ENCODE results near the gene PRELID3B.
A peak's percentile ranks its signal among the peaks of the same experiment; 100 is the strongest.

The PRELID3B gene

DNA sequence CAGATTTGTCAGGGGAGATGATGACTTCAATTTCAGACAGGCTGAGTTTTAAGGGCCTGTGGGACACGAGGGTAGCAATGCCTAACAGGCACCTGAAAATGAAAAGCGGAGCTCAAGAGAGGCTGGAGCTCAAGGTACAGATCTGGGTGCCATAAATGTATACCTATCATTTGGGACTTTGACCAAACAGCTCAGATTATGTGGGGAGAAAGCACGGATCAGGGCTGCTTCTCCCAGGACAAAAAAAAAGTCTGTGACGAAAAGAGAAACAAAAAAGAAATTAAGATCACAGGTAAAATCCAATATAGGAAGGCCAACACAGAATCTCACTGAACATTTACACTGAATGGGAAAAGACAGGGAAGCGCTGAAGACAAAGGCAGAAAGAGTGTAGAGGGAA lies 1.9 kb downstream of the PRELID3B start:
- Histone ChIP-seq H4K20me1 (ENCODE audit: insufficient read depth, low read length) (peaks cover 34% of the 10 kb centered on the region), H3K36me3 (replicated peaks; ENCODE audit: low read depth, low read length) (peaks cover 49% of the 10 kb centered on the region), H3K9me3 (ENCODE audit: insufficient read depth, low read length) (no peaks in the 10 kb centered on the region), H3K4me1 (ENCODE audit: low read length) (peaks cover 34% of the 10 kb centered on the region), H3K4me2 (ENCODE audit: low read length) (peak overlapping the region; percentile 81), H3K27ac (ENCODE audit: low read length) (no peak overlapping the region), H2AFZ (ENCODE audit: low read depth, low read length) (no peak overlapping the region), H3K9ac (ENCODE audit: low read length) (no peak overlapping the region), H3K27me3 (ENCODE audit: low read depth, low read length) (no peaks in the 10 kb centered on the region), H3K4me3 (ENCODE audit: low read length) (peak overlapping the region; percentile 83; the same call in 1 of the 2 replicates), H3K79me2 (ENCODE audit: low read length) (peaks cover 66% of the 10 kb centered on the region)
- TF ChIP-seq EZH2phosphoT487 (IDR thresholded peaks at IDR 0.05; ENCODE audit: low read depth) (no peak), CTCF (IDR thresholded peaks at IDR 0.05; ENCODE audit: low read depth, low read length) (no peak)

- Histone ChIP-seq H3K4me3 (ENCODE audit: low read length) (no peak overlapping the region), H3K79me2 (ENCODE audit: low read length) (peaks cover 66% of the 10 kb centered on the region), H3K4me1 (ENCODE audit: low read length) (peaks cover 34% of the 10 kb centered on the region), H2AFZ (ENCODE audit: low read depth, low read length) (no peak overlapping the region), H4K20me1 (ENCODE audit: insufficient read depth, low read length) (peaks cover 34% of the 10 kb centered on the region), H3K36me3 (replicated peaks; ENCODE audit: low read depth, low read length) (peaks cover 58% of the 10 kb centered on the region), H3K27ac (ENCODE audit: low read length) (no peak overlapping the region), H3K9ac (ENCODE audit: low read length) (no peak overlapping the region), H3K9me3 (ENCODE audit: insufficient read depth, low read length) (no peaks in the 10 kb centered on the region), H3K4me2 (ENCODE audit: low read length) (no peak overlapping the region), H3K27me3 (ENCODE audit: low read depth, low read length) (no peaks in the 10 kb centered on the region)
- TF ChIP-seq CTCF (IDR thresholded peaks at IDR 0.05; ENCODE audit: low read depth, low read length): no peak
- no peak for TF ChIP-seq EZH2phosphoT487 (IDR thresholded peaks at IDR 0.05; ENCODE audit: low read depth)
Observed at GRCh38 chr20:59039233-59039632, 3.4 kb downstream of the PRELID3B start.

- Histone ChIP-seq H3K4me1 (ENCODE audit: low read length) (peaks cover 37% of the 10 kb centered on the region), H3K79me2 (ENCODE audit: low read length) (peaks cover 65% of the 10 kb centered on the region), H3K27me3 (ENCODE audit: low read depth, low read length) (no peaks in the 10 kb centered on the region), H3K36me3 (replicated peaks; ENCODE audit: low read depth, low read length) (peaks cover 65% of the 10 kb centered on the region), H3K9ac (ENCODE audit: low read length) (no peak overlapping the region), H3K4me2 (ENCODE audit: low read length) (no peak overlapping the region), H2AFZ (ENCODE audit: low read depth, low read length) (no peak overlapping the region), H3K27ac (ENCODE audit: low read length) (no peak overlapping the region), H3K4me3 (ENCODE audit: low read length) (no peak overlapping the region), H3K9me3 (ENCODE audit: insufficient read depth, low read length) (no peaks in the 10 kb centered on the region), H4K20me1 (ENCODE audit: insufficient read depth, low read length) (peaks cover 34% of the 10 kb centered on the region)
- TF ChIP-seq EZH2phosphoT487 (IDR thresholded peaks at IDR 0.05; ENCODE audit: low read depth): no peak
- no peak for TF ChIP-seq CTCF (IDR thresholded peaks at IDR 0.05; ENCODE audit: low read depth, low read length)
Observed at GRCh38 chr20:59037386-59037785, 5.2 kb downstream of the PRELID3B start.

DNA sequence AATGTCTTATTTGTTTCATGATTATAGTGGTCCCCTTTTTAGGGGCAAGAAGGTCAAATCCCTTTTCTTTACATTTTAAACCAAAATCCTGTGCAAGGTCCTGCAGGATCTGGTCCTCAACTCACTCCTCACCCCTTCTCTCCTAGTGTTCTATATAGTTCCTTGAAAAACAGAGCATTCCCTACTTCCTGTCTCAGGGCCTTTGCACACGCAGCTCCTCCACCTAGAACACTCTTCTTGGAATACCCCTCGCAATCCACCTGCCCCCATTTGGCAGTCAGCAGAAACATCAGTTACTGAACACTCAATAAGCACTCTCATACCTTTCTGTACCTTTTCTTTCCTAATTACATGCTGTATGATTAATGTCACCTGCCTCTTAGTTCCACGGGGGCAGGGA lies 7.2 kb downstream of the PRELID3B start:
- Histone ChIP-seq H3K4me3 (ENCODE audit: low read length) (no peak overlapping the region), H3K9ac (ENCODE audit: low read length) (no peak overlapping the region), H3K36me3 (replicated peaks; ENCODE audit: low read depth, low read length) (peaks cover 61% of the 10 kb centered on the region), H3K79me2 (ENCODE audit: low read length) (peaks cover 63% of the 10 kb centered on the region), H2AFZ (ENCODE audit: low read depth, low read length) (no peak overlapping the region), H3K27ac (ENCODE audit: low read length) (no peak overlapping the region), H3K27me3 (ENCODE audit: low read depth, low read length) (no peaks in the 10 kb centered on the region), H3K9me3 (ENCODE audit: insufficient read depth, low read length) (no peaks in the 10 kb centered on the region), H4K20me1 (ENCODE audit: insufficient read depth, low read length) (peaks cover 30% of the 10 kb centered on the region), H3K4me1 (ENCODE audit: low read length) (peaks cover 32% of the 10 kb centered on the region), H3K4me2 (ENCODE audit: low read length) (no peak overlapping the region)
- TF ChIP-seq EZH2phosphoT487 (IDR thresholded peaks at IDR 0.05; ENCODE audit: low read depth) (no peak), CTCF (IDR thresholded peaks at IDR 0.05; ENCODE audit: low read depth, low read length) (no peak)

All from OCI-LY3 (cell line).